ENCODE results near the gene ALDH2.
"Not testable (repeated sequence)": the region's sequence is repeated elsewhere in the genome, so short reads cannot be mapped to it uniquely, and the experiment has no call there.

Gene ALDH2

DNA sequence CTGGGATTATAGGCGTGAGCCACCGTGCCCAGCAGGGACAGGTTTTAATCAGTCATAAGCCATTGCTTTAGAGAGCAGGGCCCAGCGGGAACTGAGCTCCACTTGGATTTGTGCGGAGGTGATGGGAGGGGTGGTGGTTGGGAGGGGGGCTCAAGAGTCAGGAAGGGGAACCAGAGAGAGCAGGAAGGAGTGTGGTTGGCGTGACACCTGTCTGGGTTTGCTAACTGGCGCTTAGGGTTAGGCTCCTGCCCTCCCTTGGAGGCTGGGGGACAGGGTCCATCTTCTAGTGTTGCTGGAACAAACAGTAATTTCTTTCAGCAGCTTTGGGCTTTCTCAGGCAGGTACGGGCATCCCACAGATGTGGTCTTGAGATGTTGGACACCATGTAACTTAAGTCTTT lies 7.5 kb upstream of the ALDH2 start:
- DNase-seq (ENCODE audit: low read depth in 2 of 2), result no peak

DNA sequence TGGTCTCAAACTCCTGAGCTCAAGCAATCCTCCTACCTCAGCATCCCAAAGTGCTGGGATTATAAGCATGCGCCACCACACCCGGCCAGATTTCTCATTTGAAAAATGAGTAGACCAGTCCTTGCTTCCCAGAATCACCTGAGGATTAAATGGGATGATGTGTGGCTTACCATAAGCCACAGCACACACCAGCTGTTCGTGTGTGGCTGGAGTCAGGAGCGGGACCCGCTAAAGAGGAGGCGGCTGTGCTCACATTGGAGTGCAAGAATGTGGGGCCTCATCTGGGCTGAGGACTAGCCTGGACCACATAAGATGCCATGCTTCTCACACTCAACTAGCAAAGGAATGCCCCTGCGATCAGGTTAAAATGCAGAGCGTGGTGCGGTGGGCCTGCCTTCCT lies 6.7 kb upstream of the ALDH2 start:
- no peak for DNase-seq (ENCODE audit: low read depth in 2 of 2)

DNA sequence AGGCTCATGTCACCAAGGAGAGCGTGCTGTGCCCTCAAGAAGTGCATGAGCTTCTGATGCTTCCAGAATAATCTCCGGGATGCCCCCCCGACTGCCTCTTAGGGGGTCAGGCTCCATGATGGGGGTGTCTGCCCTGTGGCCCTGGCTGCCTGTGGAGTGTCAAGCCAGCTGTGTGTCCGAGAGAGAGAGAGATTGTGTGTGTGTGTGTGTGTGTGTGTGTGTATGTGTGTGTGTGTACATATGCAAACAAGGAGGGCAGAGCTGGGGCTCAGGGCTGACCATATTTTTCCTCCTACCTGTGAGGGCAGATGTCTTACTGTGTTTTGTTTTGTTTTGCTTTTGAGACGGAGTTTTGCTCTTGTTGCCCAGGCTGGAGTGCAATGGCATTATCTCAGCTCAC lies 5.6 kb upstream of the ALDH2 start:
- no peak for DNase-seq (ENCODE audit: low read depth in 2 of 2)

DNA sequence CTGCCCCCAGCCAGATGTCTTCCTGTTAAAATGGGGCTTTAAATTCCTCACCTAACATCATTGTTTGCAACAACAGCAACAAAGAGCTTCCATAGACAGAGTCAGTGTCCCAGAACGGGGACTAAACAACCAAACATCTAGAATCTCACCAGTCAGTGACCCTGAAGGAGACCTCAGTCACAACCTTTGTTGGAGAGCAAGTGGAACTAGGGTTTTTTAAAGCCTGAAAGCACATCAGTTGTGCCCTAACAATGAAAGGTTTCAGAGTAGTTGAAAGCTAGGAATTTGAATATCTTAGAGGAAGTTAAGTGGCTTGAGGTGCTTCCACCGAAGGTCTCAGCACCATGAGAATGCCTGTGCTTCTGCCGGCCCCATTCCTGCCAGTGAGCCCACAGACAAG lies 5.0 kb upstream of the ALDH2 start:
- DNase-seq (ENCODE audit: low read depth in 2 of 2), result no peak

DNA sequence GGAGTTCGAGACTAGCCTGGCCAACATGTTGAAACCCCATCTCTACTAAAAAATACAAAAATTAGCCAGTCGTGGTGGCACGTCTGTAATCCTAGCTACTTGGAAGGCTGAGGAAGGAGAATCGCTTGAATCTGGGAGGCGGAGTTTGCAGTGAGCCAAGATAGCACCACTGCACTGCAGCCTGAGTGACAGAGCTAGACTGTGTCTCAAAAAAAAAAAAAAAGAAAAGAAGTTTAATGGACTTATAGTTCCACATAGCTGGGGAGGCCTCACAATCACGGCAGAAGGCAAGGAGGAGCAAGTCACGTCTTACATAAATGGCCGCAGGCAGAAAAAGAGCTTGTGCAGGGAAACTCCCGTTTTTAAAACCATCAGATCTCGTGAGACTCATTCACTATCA lies 3.2 kb upstream of the ALDH2 start:
- not testable (repeated sequence) for DNase-seq (ENCODE audit: low read depth in 2 of 2)

DNA sequence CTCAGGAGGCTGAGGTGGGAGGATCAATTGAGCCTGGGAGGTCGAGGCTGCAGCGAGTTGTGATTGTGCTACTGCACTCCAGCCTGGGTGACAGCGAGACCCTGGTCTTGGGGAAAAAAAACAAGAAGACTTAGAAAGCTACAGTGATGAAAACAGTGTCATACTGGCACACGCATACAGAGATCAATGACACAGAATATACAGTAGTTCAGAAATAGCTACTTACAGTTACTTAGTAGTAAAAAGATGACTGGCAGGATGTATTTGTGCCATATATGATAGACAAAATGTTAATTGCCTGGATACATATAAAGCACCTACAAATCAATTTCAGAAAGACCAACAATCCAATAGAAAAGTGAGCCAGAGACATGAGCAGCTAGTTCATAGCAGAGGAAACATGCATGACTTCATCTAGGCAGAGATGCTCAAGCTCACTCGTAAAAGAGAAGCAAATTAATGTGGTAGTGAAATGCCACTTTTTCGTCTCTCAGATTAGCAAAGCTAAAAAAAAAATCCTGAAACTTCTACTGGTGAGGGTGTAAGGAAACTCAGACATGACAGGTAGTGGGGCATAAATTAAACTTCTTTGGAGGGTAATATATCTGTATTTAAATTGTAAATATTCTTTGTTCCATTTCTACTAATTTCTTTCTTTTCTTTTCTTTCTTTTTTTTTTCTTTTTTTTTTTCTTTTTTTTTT lies 2.5 kb upstream of the ALDH2 start:
- no peak for DNase-seq (ENCODE audit: low read depth in 2 of 2)

DNA sequence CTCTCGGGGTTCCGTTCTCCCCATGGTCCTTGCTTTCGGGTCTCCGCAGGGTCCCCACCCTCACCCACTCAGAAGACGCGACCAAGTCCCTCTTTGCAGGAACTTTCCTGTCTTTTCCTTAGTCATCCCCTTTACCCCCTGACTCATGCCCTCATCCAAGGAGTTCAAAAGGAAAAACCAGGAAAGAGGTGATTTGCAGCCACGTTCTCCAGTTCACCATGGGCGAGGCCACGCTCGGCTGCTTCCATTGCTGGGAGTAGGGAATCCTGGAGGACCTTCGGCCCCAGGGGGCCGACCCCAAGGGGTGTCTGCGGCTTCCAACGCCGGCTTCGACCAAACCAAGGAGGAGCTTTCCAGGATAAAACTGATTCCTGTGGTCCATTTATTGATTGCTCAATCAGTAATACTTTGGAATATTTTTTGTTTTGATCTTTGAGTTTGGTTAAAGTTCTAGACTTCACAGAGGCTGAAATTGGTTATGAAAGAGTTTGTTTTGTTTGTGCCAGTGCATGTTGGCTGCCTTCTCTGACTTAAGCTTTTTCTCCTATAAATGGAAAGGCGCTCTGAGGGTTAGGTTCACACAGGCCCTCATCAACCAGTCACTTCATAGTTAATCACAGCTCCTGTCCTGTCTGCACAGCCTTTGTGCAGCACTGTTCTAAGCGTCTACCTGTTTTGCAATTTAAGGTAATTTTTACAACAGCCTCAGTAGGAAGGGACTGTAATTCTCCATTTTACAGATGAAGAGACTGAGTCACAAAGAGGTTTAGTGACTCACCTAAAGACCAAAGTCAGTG lies 827 bp downstream of the ALDH2 start:
- DNase-seq (ENCODE audit: low read depth in 2 of 2), result no peak

DNA sequence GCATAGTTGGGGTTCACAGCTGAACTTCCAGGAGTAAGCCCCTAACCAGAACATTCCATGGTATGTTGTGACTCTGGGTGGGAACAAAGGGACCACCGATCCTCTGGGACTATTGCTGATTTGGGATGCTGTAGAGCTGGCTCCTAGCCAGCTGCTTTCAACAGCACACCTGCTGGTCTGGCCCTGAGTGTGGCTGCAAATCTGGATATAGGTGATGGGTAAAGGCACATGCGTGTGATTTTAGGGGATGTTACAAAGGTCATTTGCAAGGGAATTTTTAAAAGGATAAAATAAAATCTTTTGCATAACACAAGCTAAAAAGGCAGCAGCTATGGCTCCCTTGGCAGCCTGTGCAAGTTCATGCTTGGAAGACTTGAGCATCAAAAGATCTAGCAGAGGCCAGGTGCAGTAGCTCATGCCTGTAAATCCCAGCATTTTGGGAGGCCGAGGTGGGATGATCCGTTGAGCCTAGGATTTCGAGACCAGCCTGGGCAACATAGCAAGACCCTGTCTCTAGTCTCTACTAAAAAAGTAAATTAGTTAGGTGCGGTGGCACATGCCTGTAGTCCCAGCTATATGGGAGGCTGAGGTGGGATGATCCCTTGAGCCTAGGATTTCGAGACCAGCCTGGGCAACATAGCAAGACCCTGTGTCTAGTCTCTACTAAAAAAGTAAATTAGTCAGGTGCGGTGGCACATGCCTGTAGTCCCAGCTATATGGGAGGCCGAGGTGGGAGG lies 1.6 kb downstream of the ALDH2 start:
- DNase-seq (ENCODE audit: low read depth in 2 of 2), result no peak

DNA sequence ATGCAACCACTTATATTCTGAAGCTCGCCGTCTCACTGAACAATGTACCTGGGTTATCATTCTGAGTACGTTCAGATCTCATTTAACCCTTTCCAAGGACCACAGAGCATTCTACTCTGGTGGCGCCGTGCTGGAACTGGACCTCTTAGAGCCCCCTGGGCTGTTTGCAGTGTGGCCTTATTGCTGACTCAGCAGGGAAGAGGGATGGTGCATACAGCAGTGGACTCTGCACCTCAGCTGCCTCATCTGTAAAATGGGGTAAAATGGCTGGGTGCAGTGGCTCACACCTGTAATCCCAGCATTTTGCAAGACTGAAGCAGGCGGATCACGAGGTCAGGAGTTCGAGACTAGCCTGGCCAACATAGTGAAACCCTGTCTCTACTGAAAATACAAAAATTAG lies 2.9 kb downstream of the ALDH2 start:
- no peak for DNase-seq (ENCODE audit: low read depth in 2 of 2)

DNA sequence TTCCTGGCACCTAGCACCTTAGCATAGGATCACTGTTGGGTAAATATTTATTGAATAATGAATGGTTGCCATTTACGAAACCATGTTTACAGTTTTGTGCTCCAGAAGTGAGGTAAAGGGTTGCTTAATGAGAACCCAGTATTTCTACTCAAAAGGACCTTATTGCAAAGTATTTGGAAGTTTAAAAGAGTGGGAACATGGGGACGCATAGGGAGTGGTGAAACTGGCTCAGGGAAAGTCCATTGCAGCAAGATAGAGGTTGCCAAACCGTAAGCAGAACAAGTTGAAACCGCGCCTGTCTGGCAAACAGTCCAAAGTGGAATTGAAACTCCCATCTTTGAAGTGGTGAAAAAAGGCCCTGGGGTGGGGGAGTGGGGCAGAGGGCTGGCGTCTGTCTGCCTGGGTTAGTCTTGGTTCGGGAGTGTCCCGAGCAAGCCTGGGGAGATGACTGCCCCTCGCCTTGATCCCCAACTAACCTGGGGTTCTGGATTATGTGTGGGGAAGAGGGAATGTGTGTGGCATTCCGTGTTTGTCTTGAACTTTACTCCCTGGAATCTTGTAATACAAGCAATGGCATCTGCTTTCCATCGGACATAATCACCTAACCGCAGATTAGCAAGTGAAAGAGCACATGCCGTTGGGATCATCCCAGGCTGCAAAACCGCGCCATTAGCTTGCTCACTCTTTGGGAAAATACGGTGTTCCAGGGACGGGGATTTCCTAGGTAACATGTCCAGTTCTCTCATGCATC lies 7.2 kb downstream of the ALDH2 start:
- DNase-seq (ENCODE audit: low read depth in 2 of 2), result no peak

DNA sequence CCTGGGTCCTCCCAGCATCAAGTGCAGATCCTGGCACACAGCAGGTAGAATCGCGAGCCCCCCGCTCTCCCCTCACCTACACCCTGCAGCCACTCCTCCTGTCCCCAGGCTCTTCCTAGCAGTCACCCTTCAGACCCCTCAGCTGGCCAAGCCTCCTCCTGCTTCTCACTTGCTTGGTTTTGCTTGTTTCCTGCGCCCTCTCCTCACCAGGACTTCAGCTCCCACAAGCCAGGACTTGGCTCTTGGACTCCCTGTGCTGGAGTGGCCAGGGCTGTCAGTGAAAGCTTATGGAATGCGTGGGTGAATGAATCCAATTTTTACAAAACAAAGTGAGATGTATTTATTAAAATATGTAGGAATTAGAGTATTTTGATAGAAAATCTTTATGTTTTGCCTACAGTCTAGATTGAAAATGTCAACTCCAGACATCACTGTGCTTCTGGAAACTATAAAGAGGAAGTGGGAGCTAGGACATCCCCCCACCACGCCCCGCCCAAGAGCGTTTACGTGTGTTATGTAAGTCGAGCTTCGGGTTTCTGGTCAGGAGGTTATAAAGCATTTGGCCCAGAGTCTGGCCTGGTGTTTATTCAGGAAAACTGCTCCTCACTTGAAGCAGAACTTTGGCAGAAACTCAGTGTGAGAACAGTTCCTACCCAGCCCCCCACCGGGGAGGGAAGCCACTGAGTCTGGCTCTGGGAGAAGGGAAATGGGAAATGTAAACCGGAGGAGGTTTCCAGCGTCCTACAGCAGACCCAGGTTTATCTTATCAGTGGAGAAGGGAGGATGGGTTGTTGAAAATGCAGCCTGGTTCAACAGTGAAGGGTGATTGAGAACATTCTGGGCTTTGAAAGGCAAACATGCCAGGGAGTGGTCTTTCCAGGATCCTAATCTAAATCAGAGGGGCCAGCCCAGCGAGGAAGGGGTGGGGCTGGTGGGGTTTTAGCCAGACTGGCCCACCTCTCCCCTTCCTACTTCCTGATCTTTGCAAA lies 8.8 kb downstream of the ALDH2 start:
- DNase-seq (ENCODE audit: low read depth in 2 of 2), result no peak

DNA sequence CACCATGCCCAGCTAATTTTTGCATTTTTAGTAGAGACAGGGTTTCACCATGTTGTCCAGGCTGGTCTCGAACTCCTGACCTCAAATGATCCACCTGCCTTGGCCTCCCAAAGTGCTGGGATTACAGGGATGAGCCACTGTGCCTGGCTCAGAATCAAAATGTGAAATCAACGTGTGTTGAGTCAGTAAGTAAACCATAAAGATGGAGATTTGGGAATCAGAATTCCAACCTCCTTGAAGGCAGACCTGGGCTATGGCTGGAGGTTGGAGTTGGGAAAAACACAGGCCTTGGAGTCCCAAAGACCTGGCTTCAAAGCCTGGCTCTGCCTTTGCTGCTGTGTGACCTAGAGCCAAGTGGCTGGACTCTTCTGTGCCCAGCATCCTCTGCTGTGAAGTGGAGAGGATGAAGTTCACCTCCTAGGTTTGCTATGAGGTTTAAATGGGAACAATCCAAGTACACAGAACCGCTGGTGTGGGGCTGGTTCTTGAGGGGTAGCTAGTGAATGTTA lies 10.2 kb downstream of the ALDH2 start:
- no peak for DNase-seq (ENCODE audit: low read depth in 2 of 2)

DNA sequence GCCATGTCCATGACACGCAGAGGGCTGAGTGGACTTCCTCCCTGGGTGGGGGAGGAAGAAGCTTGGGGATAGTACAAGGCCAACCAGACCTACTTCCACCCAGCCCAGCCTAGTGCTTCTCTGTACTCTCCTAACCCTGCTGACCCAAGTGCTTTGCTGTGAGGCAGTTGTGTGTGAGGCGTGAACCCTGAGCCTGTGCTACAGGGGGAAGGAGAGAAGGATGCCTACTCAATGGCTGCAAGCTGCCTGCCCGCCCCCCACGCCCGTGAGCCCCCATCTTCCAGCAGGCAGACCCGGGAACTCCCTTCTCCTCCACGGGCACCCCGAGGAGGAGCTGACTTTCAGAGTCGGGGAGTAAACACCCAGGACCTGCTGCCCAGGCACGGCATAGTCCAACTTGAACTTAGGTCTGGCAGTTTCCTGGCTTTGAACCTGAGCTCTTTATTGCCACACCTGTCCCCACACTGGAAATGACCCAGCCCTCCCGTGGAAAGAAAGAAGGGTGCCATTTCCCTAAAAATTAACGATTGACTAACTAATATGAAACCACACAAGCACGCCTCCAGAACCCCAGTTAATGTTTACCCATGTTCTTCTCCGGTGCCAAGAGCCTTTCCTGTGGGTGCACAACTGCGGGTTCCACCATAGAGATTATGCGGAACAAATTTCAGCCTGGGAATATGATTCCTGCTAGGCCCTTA lies 10.8 kb downstream of the ALDH2 start:
- DNase-seq (ENCODE audit: low read depth in 2 of 2), result no peak

DNA sequence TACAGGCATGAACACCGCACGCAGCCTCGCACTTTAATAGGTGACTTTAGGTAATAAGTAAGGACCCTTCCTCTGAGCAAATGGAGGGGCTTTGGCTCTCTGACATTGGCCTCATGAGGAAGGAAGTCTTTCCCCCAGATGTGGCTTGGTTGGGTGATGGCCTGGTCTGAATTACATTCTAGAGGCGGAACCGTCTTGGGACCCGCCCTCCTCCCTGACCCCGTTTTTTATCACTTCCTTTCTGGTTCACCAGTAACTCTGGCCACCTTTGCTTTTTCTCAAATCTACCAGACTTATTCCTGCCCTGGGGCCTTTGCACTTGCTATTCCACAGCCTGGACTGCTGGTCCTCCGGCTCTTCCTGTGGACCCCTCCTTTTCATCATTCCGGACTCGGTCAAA lies 13.4 kb downstream of the ALDH2 start:
- no peak for DNase-seq (ENCODE audit: low read depth in 2 of 2)

DNA sequence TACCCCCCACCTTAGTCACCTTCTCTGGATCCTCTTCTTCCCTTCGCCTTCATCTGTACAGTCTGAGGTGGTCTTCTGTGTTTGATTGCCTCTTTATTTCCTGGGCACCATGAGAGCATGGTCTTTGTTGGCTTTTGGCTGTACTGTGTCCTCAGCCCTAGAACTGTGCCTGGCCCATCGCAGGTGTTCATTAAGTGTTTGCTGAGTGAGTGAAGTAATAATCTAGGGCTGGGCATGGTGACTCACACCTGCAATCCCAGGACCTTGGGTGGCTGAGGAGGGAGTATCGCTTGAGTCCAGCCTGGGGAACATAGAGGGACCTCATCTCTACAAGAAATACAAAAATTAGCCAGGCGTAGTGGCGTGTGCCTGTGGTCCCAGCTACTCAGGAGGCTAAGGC lies 13.9 kb downstream of the ALDH2 start:
- DNase-seq (ENCODE audit: low read depth in 2 of 2), result no peak

DNA sequence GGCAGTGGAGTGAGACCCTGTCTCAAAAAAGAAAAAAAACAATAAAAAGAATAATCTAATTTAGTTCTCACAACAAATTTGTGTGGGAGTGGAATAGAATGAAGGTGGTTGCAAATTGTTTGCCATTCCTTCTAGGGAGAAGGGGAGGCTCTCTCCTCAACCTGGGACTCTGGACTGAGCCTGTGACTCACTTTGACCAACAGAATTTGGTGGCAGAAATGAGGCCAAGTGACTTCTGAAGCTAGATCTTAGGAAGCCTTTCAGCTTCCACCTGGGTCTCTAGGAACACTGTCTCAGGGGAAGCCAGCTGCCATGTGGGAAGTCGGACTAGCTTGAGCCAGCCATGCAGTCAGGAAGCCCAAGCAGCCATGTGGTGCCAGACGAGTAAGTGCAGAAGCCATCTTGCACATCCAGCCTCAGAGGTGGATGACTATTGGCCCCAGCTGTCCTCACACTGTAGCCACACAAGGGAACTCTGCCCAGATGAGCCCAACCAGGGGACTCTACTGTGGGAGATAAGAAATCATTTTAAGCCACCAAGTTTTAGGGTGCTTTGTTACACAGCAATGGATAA lies 14.4 kb downstream of the ALDH2 start:
- DNase-seq (ENCODE audit: low read depth in 2 of 2), result no peak

DNA sequence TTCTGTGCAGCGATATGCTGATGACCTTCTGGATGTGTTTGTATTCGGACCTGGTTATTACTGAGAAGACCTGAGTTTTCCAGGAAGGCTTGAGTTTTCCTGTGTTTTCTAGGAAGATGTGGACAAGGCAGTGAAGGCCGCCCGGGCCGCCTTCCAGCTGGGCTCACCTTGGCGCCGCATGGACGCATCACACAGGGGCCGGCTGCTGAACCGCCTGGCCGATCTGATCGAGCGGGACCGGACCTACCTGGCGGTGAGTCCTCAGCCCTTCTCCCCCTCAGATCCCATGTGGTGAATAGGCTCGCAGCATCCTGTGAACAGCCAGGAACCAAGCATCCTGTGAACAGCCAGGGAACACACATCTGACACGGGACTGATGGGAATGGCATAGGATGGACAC lies 16.3 kb downstream of the ALDH2 start:
- DNase-seq (ENCODE audit: low read depth in 2 of 2), result no peak

DNA sequence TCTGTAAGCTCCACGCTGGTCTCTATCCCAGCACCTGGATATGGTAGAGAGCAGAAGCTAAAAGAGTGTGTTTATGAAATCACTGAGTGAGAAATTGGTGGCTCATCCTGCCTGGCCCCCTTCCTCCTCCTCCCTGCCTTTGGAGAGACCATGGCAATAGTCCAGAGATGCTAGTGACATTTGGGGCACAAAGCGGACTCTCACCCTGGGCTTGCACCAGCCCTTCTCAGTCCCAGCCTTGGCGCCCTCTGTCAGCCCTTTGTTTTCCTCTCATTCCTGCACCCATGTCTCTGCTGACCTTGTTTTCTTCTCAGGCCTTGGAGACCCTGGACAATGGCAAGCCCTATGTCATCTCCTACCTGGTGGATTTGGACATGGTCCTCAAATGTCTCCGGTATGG lies 18.2 kb downstream of the ALDH2 start:
- no peak for DNase-seq (ENCODE audit: low read depth in 2 of 2)

DNA sequence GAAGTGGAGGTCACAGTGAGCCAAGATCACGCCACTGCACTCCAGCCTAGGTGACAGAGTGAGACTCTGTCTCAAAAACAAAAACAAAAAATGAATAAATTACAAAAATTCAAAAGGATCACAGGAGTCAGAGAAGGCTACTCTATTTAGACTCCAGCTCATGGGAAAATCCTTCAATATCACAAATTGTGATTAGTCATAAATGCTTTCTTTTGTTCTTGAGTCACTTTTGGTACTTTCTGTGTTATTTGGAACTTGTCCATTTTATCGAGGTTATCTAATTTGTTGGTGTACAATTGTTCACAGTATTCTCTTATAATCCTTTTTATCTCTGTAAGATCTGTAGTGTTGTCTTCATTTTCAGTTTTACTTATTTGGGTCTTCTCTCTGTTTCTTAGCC lies 18.9 kb downstream of the ALDH2 start:
- DNase-seq (ENCODE audit: low read depth in 2 of 2), result no peak

DNA sequence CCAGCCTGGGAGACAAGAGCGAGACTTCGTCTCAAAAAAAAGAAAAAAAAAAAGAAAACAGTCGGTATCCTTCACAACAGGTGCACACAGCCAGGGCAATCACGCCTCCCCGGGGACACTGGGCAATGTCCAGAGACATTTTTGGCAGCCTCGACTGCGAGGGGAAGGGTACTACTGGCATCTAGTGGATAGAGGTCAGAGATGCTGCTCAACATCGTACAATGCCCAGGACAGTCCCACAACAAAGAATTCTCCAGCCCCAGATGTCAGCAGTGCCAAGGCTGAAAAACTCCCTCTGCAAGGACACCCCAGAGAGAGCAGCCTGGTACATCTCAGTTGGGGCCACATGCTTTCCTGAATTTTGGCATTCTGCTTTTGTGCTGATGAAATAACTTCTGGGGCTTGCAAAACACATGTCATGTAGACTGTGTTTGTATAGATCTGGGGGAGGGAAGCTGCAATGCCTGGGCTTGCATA lies 21.5 kb downstream of the ALDH2 start:
- DNase-seq (ENCODE audit: low read depth in 2 of 2), result no peak

Data from activated CD8-positive, alpha-beta memory T cell treated with anti-CD3 and anti-CD28 coated beads for 4 hours (primary cell).